Panc1 (cell line): ENCODE results near the gene BAIAP2. TPM values are rescaled to one million over a fixed set of nuclear protein-coding genes. Genes with fewer than 3 reads are reported as not detected.

Experiments used
- ATAC-seq: fragments of 200-7000 bp; cut with Tn5 transposase; 2 replicates; pipeline ENCODE4 v1.9.1; 2020; ENCODE audit warnings: mild to moderate bottlenecking, moderate library complexity
- BruUV-seq: library from RNA; stranded (reverse); fragments of 400-500 nt; replicated peaks from 2 replicates; lab custom pipeline; 2021; lab: Mats Ljungman, UMichigan
- CTCF ChIA-PET: fragments of 300-600 bp; sonication (Branson Sonifier 250); formaldehyde crosslinking; loops from one replicate; lab custom pipeline; 2022; ENCODE audit warnings: antibody characterized with exemption; lab: Charles Lee
- POLR2A ChIA-PET: fragments of 300-600 bp; sonication (Branson Sonifier 250); formaldehyde crosslinking; loops from one replicate; lab custom pipeline; 2022; ENCODE audit warnings: antibody characterized with exemption; lab: Charles Lee
- DNase-seq: peaks from one replicate; pipeline ENCODE4 v3.0.0-alpha.2; 2010; ENCODE audit warnings: low read depth, low spot score
- H3K27ac ChIP-seq: 2 replicates; pipeline ENCODE4 v1.5.1; 2011; ENCODE audit warnings: mild to moderate bottlenecking, low read length, inconsistent platforms
- H3K27me3 ChIP-seq: fragments of 200-500 bp; sonication (Bioruptor generic); 2 replicates; pipeline ENCODE4 v1.6.0; 2014; ENCODE audit warnings: low read length, inconsistent platforms; ENCODE audit not compliant: control insufficient read depth, insufficient read depth
- H3K36me3 ChIP-seq: fragments of 200-500 bp; sonication (Bioruptor generic); 2 replicates; pipeline ENCODE4 v1.5.1; 2014; ENCODE audit warnings: inconsistent platforms, mild to moderate bottlenecking, low read length, moderate library complexity; ENCODE audit not compliant: control insufficient read depth, insufficient read depth
- H3K4me1 ChIP-seq: 2 replicates; pipeline ENCODE4 v1.5.1; 2011; ENCODE audit warnings: inconsistent platforms, mild to moderate bottlenecking, low read length, moderate library complexity; ENCODE audit not compliant: control insufficient read depth, insufficient read depth
- H3K4me3 ChIP-seq, 2 experiments: 2 replicates each; pipeline ENCODE4 v1.5.1; 2011 to 2012; ENCODE audit warnings: low read depth in 2 of 2, low read length in 2 of 2, mild to moderate bottlenecking in 2 of 2, inconsistent platforms in 1 of 2, moderate library complexity in 1 of 2
- H3K9me3 ChIP-seq: fragments of 200-500 bp; sonication (Bioruptor generic); 2 replicates; pipeline ENCODE4 v1.5.1; 2014; ENCODE audit warnings: low read depth, mild to moderate bottlenecking, inconsistent platforms, low read length, moderate library complexity; ENCODE audit not compliant: control insufficient read depth, insufficient read depth
- POLR2AphosphoS5 ChIP-seq: IDR thresholded peaks from 2 replicates; pipeline ENCODE4 v1.6.1; 2012; ENCODE audit warnings: mild to moderate bottlenecking, low read depth, low read length, moderate library complexity
- SIN3A ChIP-seq: IDR thresholded peaks from 2 replicates; pipeline ENCODE4 v1.6.1; 2012; ENCODE audit warnings: low read depth, mild to moderate bottlenecking, low read length, moderate library complexity, borderline replicate concordance; ENCODE audit not compliant: insufficient read depth
- TCF7L2 ChIP-seq: IDR thresholded peaks from 2 replicates; pipeline ENCODE4 v1.6.1; 2011; ENCODE audit warnings: mild to moderate bottlenecking, low read depth, low read length, inconsistent platforms
- in situ Hi-C: cut with HindIII; loops from 2 replicates; pipeline ENCODE4 v1.10.0; 2016; ENCODE audit warnings: low sequenced_read_pairs, low pct_unique_long_range_greater_than_20kb
- intact Hi-C: fragments of 100-400 bp; cut with micrococcal nuclease; formaldehyde crosslinking; loops from one replicate; pipeline ENCODE4 v1.10.0; 2022; ENCODE audit not compliant: unreplicated experiment
- total RNA-seq: library from RNA; stranded (reverse); gene quantifications from one replicate; pipeline ENCODE4 v1.2.1, GENCODE V29; 2021; ENCODE audit not compliant: unreplicated experiment
- TF ChIP-seq, protein P1 (sequence below): fragments of 450-650 bp; IDR thresholded peaks from 2 replicates; pipeline ENCODE4 v1.5.1; 2017; ENCODE audit warnings: mild to moderate bottlenecking
- TF ChIP-seq, protein P2 (sequence below), 2 experiments: IDR thresholded peaks; 2 replicates each; pipeline ENCODE4 v1.6.1; 2011 to 2012; ENCODE audit warnings: low read depth in 2 of 2, control low read depth in 1 of 2, low read length in 1 of 2, mild to moderate bottlenecking in 1 of 2, moderate library complexity in 1 of 2; ENCODE audit not compliant: insufficient read depth in 1 of 2

Gene BAIAP2
- total RNA-seq, 1 experiment from 2014 or later = 125 TPM

DNA sequence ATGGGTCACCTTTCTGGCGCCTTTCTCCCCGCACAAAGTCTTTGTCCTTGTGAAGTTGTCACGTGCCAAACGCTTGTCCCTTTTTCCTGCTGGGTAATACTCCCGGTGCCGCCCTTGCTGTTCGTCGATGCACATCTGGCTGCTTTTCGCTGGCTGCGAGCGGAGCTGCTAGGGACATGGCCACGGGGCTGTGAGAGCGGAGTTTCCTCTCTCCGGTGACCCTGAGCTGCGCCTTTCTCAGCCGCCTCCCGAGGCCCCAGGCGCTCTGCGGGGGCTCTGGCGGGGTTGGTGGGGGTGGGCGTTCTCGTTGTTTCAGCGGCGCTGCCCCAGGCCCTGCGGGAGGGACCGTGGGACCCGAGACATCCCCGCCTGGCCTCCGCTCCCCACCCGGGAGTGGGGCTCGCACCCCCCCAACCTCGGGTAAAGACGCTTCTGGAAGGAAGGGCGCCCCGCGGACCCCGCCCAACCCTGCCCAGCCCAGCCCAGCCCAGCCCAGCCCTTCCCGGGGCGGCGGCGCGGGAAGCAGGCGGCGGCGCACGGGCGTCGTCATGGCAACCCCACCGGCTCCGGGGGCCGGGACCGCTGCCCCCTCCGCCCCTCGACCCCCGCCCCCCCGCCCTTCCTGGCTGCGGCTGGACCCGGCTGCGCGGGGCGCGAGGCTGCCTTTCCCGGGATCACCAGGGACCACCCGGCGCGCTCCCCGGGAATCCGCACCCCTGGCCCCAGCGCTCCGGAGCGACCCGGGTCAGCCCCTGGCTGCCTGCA lies 31.1 kb upstream of the BAIAP2 start:
- intact Hi-C loops (no loop called here), in situ Hi-C loops (no loop called here)
- Histone ChIP-seq H3K27ac (peak overlapping the region; percentile 40; the same call in 1 of the 2 replicates), H3K4me1 (peaks cover 11% of the 10 kb centered on the region), H3K4me3 (peak overlapping the region; percentile 31 to 46), H3K36me3 (no peaks in the 10 kb centered on the region), H3K9me3 (no peaks in the 10 kb centered on the region), H3K27me3 (peaks cover 9% of the 10 kb centered on the region)
- DNase-seq (no peak), ATAC-seq (peak; percentile 49)
- ChIA-PET CTCF (interaction anchor here (0.6 kb wide), 2 partner anchors 219 to 238 kb away, joined by 3 to 5 read pairs; no protein-coding TSS in a partner anchor), POLR2A (no interaction called here)
- BruUV-seq = no TSS peak
- no peak for TF ChIP-seq TCF7L2
- TF ChIP-seq SIN3A = 0 out of 2 replicates have a peak, but pooled peaks have one; percentile 32

DNA sequence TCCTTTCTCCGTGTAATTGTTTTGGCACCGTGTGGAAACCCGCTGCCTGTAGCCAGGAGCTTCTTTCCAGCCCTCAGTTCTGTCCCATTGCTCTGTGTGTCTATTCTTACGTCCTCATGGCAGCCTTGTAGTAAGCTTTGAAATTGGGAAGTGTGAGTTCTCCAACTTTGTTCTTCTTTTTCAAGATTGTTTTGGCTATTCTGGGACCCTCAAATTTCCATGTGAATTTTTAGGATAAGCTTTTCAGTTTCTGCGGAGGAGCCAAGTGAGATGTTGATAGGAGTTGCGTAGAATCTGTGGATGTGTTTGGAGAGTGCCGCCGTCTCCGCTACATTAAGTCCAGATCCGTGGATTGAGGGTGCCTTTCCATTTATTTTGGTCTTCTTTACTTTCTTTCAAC lies 28.1 kb upstream of the BAIAP2 start:
- Histone ChIP-seq H3K27ac (no peak overlapping the region), H3K4me1 (peaks cover 11% of the 10 kb centered on the region), H3K27me3 (peaks cover 9% of the 10 kb centered on the region), H3K4me3 (no peak overlapping the region), H3K9me3 (no peaks in the 10 kb centered on the region), H3K36me3 (no peaks in the 10 kb centered on the region)
- CTCF ChIA-PET = no interaction called here
- no TSS peak for BruUV-seq
- TF ChIP-seq, protein P1, sequence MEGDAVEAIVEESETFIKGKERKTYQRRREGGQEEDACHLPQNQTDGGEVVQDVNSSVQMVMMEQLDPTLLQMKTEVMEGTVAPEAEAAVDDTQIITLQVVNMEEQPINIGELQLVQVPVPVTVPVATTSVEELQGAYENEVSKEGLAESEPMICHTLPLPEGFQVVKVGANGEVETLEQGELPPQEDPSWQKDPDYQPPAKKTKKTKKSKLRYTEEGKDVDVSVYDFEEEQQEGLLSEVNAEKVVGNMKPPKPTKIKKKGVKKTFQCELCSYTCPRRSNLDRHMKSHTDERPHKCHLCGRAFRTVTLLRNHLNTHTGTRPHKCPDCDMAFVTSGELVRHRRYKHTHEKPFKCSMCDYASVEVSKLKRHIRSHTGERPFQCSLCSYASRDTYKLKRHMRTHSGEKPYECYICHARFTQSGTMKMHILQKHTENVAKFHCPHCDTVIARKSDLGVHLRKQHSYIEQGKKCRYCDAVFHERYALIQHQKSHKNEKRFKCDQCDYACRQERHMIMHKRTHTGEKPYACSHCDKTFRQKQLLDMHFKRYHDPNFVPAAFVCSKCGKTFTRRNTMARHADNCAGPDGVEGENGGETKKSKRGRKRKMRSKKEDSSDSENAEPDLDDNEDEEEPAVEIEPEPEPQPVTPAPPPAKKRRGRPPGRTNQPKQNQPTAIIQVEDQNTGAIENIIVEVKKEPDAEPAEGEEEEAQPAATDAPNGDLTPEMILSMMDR = no peak
- no peak for TF ChIP-seq POLR2AphosphoS5
- TF ChIP-seq, protein P2, sequence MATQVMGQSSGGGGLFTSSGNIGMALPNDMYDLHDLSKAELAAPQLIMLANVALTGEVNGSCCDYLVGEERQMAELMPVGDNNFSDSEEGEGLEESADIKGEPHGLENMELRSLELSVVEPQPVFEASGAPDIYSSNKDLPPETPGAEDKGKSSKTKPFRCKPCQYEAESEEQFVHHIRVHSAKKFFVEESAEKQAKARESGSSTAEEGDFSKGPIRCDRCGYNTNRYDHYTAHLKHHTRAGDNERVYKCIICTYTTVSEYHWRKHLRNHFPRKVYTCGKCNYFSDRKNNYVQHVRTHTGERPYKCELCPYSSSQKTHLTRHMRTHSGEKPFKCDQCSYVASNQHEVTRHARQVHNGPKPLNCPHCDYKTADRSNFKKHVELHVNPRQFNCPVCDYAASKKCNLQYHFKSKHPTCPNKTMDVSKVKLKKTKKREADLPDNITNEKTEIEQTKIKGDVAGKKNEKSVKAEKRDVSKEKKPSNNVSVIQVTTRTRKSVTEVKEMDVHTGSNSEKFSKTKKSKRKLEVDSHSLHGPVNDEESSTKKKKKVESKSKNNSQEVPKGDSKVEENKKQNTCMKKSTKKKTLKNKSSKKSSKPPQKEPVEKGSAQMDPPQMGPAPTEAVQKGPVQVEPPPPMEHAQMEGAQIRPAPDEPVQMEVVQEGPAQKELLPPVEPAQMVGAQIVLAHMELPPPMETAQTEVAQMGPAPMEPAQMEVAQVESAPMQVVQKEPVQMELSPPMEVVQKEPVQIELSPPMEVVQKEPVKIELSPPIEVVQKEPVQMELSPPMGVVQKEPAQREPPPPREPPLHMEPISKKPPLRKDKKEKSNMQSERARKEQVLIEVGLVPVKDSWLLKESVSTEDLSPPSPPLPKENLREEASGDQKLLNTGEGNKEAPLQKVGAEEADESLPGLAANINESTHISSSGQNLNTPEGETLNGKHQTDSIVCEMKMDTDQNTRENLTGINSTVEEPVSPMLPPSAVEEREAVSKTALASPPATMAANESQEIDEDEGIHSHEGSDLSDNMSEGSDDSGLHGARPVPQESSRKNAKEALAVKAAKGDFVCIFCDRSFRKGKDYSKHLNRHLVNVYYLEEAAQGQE (IDR thresholded peaks at IDR 0.05; ENCODE audit: insufficient read depth in 1 of 2, low read depth in 2 of 2, low read length in 1 of 2) = no peak
- no peak for TF ChIP-seq SIN3A
- no peak for TF ChIP-seq TCF7L2
- in situ Hi-C loops = no loop called here
- intact Hi-C loops = no loop called here
- no peak for DNase-seq
- no peak for ATAC-seq
- POLR2A ChIA-PET = no interaction called here

DNA sequence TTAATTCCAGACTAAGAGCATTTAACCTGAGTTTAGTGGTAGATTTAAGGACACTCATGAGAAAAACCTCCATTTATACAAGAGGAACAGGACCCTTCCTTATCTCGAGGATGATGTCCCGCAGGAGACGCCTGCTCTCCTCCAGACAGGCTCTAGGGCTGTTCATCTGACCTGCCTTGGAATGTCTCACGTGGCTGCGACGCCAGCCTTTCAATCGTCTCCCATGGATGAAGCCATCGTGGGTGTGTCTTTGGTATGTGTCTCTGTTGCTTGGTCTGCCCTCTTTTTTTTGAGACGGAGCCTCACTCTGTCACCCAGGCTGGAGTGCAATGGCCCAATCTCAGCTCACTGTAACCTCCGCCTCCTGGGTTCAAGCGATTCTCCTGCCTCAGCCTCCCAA lies 26.8 kb upstream of the BAIAP2 start:
- H3K9me3 ChIP-seq = no peaks in the 10 kb centered on the region
- H3K27me3 ChIP-seq = peaks cover 9% of the 10 kb centered on the region
- TF ChIP-seq SIN3A = no peak
- no peak for TF ChIP-seq TCF7L2
- TF ChIP-seq, protein P1 = no peak
- TF ChIP-seq, protein P2 (IDR thresholded peaks at IDR 0.05; ENCODE audit: insufficient read depth in 1 of 2, low read depth in 2 of 2, low read length in 1 of 2) = no peak
- TF ChIP-seq POLR2AphosphoS5 = no peak
- DNase-seq (no peak), ATAC-seq (no peak)
- H3K27ac ChIP-seq = no peak overlapping the region
- no TSS peak for BruUV-seq
- in situ Hi-C loops (no loop called here), intact Hi-C loops (no loop called here)
- ChIA-PET CTCF (no interaction called here), POLR2A (no interaction called here)
- no peaks in the 10 kb centered on the region for H3K36me3 ChIP-seq
- peaks cover 6% of the 10 kb centered on the region for H3K4me1 ChIP-seq
- no peak overlapping the region for H3K4me3 ChIP-seq
